ENCODE results near the gene NLRP9.

NLRP9 gene

GRCh38 chr19:55689411-55690108 is 48.6 kb downstream of the NLRP9 start:
- no peak overlapping the region for H3K4me3 ChIP-seq (ENCODE audit: low read depth in 1 of 5, low read length in 5 of 5)
- H3K27ac ChIP-seq (ENCODE audit: low read depth, low read length): no peak overlapping the region
- no peaks in the 10 kb centered on the region for H3K27me3 ChIP-seq (ENCODE audit: control insufficient read depth in 5 of 5, insufficient read depth in 4 of 5, low read length in 5 of 5)
- H3K9me3 ChIP-seq (ENCODE audit: control insufficient read depth in 5 of 5, low read length in 5 of 5): no peaks in the 10 kb centered on the region
- peaks cover 0 to 96% (median 83%) of the 10 kb centered on the region in 5 donors for H3K36me3 ChIP-seq (ENCODE audit: control insufficient read depth in 5 of 5, insufficient read depth in 5 of 5, low read length in 5 of 5)
- H3K4me1 ChIP-seq (ENCODE audit: control insufficient read depth in 5 of 5, insufficient read depth in 5 of 5, low read length in 5 of 5): no peaks in the 10 kb centered on the region
- H3K9ac ChIP-seq (ENCODE audit: low read length in 5 of 5): no peak overlapping the region

- no peaks in the 10 kb centered on the region for H3K4me1 ChIP-seq (ENCODE audit: control insufficient read depth in 5 of 5, insufficient read depth in 5 of 5, low read length in 5 of 5)
- H3K36me3 ChIP-seq (ENCODE audit: control insufficient read depth in 5 of 5, insufficient read depth in 5 of 5, low read length in 5 of 5): peaks cover 0 to 96% (median 83%) of the 10 kb centered on the region in 5 donors
- H3K9me3 ChIP-seq (ENCODE audit: control insufficient read depth in 5 of 5, low read length in 5 of 5): no peaks in the 10 kb centered on the region
- no peak overlapping the region for H3K4me3 ChIP-seq (ENCODE audit: low read depth in 1 of 5, low read length in 5 of 5)
- H3K27me3 ChIP-seq (ENCODE audit: control insufficient read depth in 5 of 5, insufficient read depth in 4 of 5, low read length in 5 of 5): no peaks in the 10 kb centered on the region
- no peak overlapping the region for H3K27ac ChIP-seq (ENCODE audit: low read depth, low read length)
- no peak overlapping the region for H3K9ac ChIP-seq (ENCODE audit: low read length in 5 of 5)
Observed at GRCh38 chr19:55688422-55689218, 49.6 kb downstream of the NLRP9 start.

- Histone ChIP-seq H3K9me3 (ENCODE audit: control insufficient read depth in 5 of 5, low read length in 5 of 5) (no peaks in the 10 kb centered on the region), H3K27me3 (ENCODE audit: control insufficient read depth in 5 of 5, insufficient read depth in 4 of 5, low read length in 5 of 5) (no peaks in the 10 kb centered on the region), H3K36me3 (ENCODE audit: control insufficient read depth in 5 of 5, insufficient read depth in 5 of 5, low read length in 5 of 5) (peaks cover 0 to 92% (median 77%) of the 10 kb centered on the region in 5 donors), H3K4me1 (ENCODE audit: control insufficient read depth in 5 of 5, insufficient read depth in 5 of 5, low read length in 5 of 5) (no peaks in the 10 kb centered on the region), H3K4me3 (ENCODE audit: low read depth in 1 of 5, low read length in 5 of 5) (no peak overlapping the region), H3K27ac (ENCODE audit: low read depth, low read length) (no peak overlapping the region), H3K9ac (ENCODE audit: low read length in 5 of 5) (no peak overlapping the region)
Observed at GRCh38 chr19:55687281-55688201, 50.7 kb downstream of the NLRP9 start.

GRCh38 chr19:55686311-55687050 is 51.7 kb downstream of the NLRP9 start:
- Histone ChIP-seq H3K4me1 (ENCODE audit: control insufficient read depth in 5 of 5, insufficient read depth in 5 of 5, low read length in 5 of 5) (no peaks in the 10 kb centered on the region), H3K9me3 (ENCODE audit: control insufficient read depth in 5 of 5, low read length in 5 of 5) (no peaks in the 10 kb centered on the region), H3K4me3 (ENCODE audit: low read depth in 1 of 5, low read length in 5 of 5) (no peak overlapping the region), H3K9ac (ENCODE audit: low read length in 5 of 5) (no peak overlapping the region), H3K27me3 (ENCODE audit: control insufficient read depth in 5 of 5, insufficient read depth in 4 of 5, low read length in 5 of 5) (no peaks in the 10 kb centered on the region), H3K36me3 (ENCODE audit: control insufficient read depth in 5 of 5, insufficient read depth in 5 of 5, low read length in 5 of 5) (peaks cover under 1 to 91% (median 73%) of the 10 kb centered on the region in 5 donors), H3K27ac (ENCODE audit: low read depth, low read length) (no peak overlapping the region)

- Histone ChIP-seq H3K36me3 (ENCODE audit: control insufficient read depth in 5 of 5, insufficient read depth in 5 of 5, low read length in 5 of 5) (peaks cover 2 to 91% (median 75%) of the 10 kb centered on the region in 5 donors), H3K9me3 (ENCODE audit: control insufficient read depth in 5 of 5, low read length in 5 of 5) (no peaks in the 10 kb centered on the region), H3K27ac (ENCODE audit: low read depth, low read length) (no peak overlapping the region), H3K4me1 (ENCODE audit: control insufficient read depth in 5 of 5, insufficient read depth in 5 of 5, low read length in 5 of 5) (peaks cover 0 to 6% (median 3%) of the 10 kb centered on the region in 5 donors), H3K4me3 (ENCODE audit: low read depth in 1 of 5, low read length in 5 of 5) (no peak overlapping the region), H3K9ac (ENCODE audit: low read length in 5 of 5) (no peak overlapping the region), H3K27me3 (ENCODE audit: control insufficient read depth in 5 of 5, insufficient read depth in 4 of 5, low read length in 5 of 5) (no peaks in the 10 kb centered on the region)
Observed at GRCh38 chr19:55685776-55686175, 52.4 kb downstream of the NLRP9 start.

- no peak overlapping the region for H3K27ac ChIP-seq (ENCODE audit: low read depth, low read length)
- no peaks in the 10 kb centered on the region for H3K27me3 ChIP-seq (ENCODE audit: control insufficient read depth in 5 of 5, insufficient read depth in 4 of 5, low read length in 5 of 5)
- H3K4me3 ChIP-seq (ENCODE audit: low read depth in 1 of 5, low read length in 5 of 5): no peak overlapping the region
- H3K9me3 ChIP-seq (ENCODE audit: control insufficient read depth in 5 of 5, low read length in 5 of 5): no peaks in the 10 kb centered on the region
- no peak overlapping the region for H3K9ac ChIP-seq (ENCODE audit: low read length in 5 of 5)
- peaks cover 2 to 12% (median 9%) of the 10 kb centered on the region in 5 donors for H3K4me1 ChIP-seq (ENCODE audit: control insufficient read depth in 5 of 5, insufficient read depth in 5 of 5, low read length in 5 of 5)
- H3K36me3 ChIP-seq (ENCODE audit: control insufficient read depth in 5 of 5, insufficient read depth in 5 of 5, low read length in 5 of 5): peaks cover 2 to 91% (median 75%) of the 10 kb centered on the region in 5 donors
Observed at GRCh38 chr19:55684946-55685681, 53.1 kb downstream of the NLRP9 start.

- H3K9ac ChIP-seq (ENCODE audit: low read length in 5 of 5): no peak overlapping the region
- peaks cover 2 to 91% (median 75%) of the 10 kb centered on the region in 5 donors for H3K36me3 ChIP-seq (ENCODE audit: control insufficient read depth in 5 of 5, insufficient read depth in 5 of 5, low read length in 5 of 5)
- H3K4me1 ChIP-seq (ENCODE audit: control insufficient read depth in 5 of 5, insufficient read depth in 5 of 5, low read length in 5 of 5): peaks cover 2 to 27% (median 24%) of the 10 kb centered on the region in 5 donors
- no peak overlapping the region for H3K4me3 ChIP-seq (ENCODE audit: low read depth in 1 of 5, low read length in 5 of 5)
- no peak overlapping the region for H3K27ac ChIP-seq (ENCODE audit: low read depth, low read length)
- H3K27me3 ChIP-seq (ENCODE audit: control insufficient read depth in 5 of 5, insufficient read depth in 4 of 5, low read length in 5 of 5): no peaks in the 10 kb centered on the region
- H3K9me3 ChIP-seq (ENCODE audit: control insufficient read depth in 5 of 5, low read length in 5 of 5): no peaks in the 10 kb centered on the region
Observed at GRCh38 chr19:55683449-55684261, 54.5 kb downstream of the NLRP9 start.

GRCh38 chr19:55681131-55682092 is 56.8 kb downstream of the NLRP9 start:
- Histone ChIP-seq H3K9ac (ENCODE audit: low read length in 5 of 5) (peak overlapping the region in 1 of 5 donors; percentile 4), H3K36me3 (ENCODE audit: control insufficient read depth in 5 of 5, insufficient read depth in 5 of 5, low read length in 5 of 5) (peaks cover 2 to 77% (median 67%) of the 10 kb centered on the region in 5 donors), H3K4me3 (ENCODE audit: low read depth in 1 of 5, low read length in 5 of 5) (no peak overlapping the region), H3K9me3 (ENCODE audit: control insufficient read depth in 5 of 5, low read length in 5 of 5) (no peaks in the 10 kb centered on the region), H3K27ac (ENCODE audit: low read depth, low read length) (no peak overlapping the region), H3K27me3 (ENCODE audit: control insufficient read depth in 5 of 5, insufficient read depth in 4 of 5, low read length in 5 of 5) (no peaks in the 10 kb centered on the region), H3K4me1 (ENCODE audit: control insufficient read depth in 5 of 5, insufficient read depth in 5 of 5, low read length in 5 of 5) (peaks cover 11 to 49% (median 46%) of the 10 kb centered on the region in 5 donors)

Data from subcutaneous abdominal adipose tissue (tissue), 5 donors.